ENCODE measurements around the gene PTPRT.
"Not testable (repeated sequence)": the region's sequence is repeated elsewhere in the genome, so short reads cannot be mapped to it uniquely, and the experiment has no call there.

The PTPRT gene

GRCh38 chr20:42218621-42219374 lies 970.9 kb downstream of the PTPRT start:
- Histone ChIP-seq H4K20me1 (ENCODE audit: low read depth, low read length) (no peaks in the 10 kb centered on the region), H3K79me2 (ENCODE audit: insufficient read depth, low read length) (no peaks in the 10 kb centered on the region), H3K27ac (ENCODE audit: low read depth, low read length) (no peak overlapping the region), H3K9ac (ENCODE audit: low read length) (no peak overlapping the region), H3K27me3 (ENCODE audit: low read length) (no peaks in the 10 kb centered on the region), H3K36me3 (ENCODE audit: low read length) (no peaks in the 10 kb centered on the region), H3K9me3 (ENCODE audit: insufficient read depth, low read length) (no peaks in the 10 kb centered on the region), H3F3A (ENCODE audit: insufficient read depth) (no peaks in the 10 kb centered on the region), H3K4me2 (ENCODE audit: low read depth, low read length, poor library complexity, severe bottlenecking) (no peak overlapping the region), H2AFZ (ENCODE audit: low read depth, low read length, severe bottlenecking) (no peak overlapping the region), H3K9me2 (replicated peaks; ENCODE audit: insufficient read depth, low read length) (no peaks in the 10 kb centered on the region), H3K4me3 (ENCODE audit: insufficient read depth, low read length, poor library complexity, severe bottlenecking) (no peak overlapping the region)
- TF ChIP-seq EZH2phosphoT487 (conservative IDR thresholded peaks at IDR 0.05; ENCODE audit: low read length) (no peak), CTCF (IDR thresholded peaks at IDR 0.05; ENCODE audit: insufficient read depth, low read length, poor library complexity, severe bottlenecking) (no peak)

GRCh38 chr20:42214074-42214473 lies 975.6 kb downstream of the PTPRT start:
- Histone ChIP-seq H3F3A (ENCODE audit: insufficient read depth) (no peaks in the 10 kb centered on the region), H3K79me2 (ENCODE audit: insufficient read depth, low read length) (no peaks in the 10 kb centered on the region), H4K20me1 (ENCODE audit: low read depth, low read length) (no peaks in the 10 kb centered on the region), H3K9me3 (ENCODE audit: insufficient read depth, low read length) (no peaks in the 10 kb centered on the region), H3K4me3 (ENCODE audit: insufficient read depth, low read length, poor library complexity, severe bottlenecking) (no peak overlapping the region), H3K27me3 (ENCODE audit: low read length) (no peaks in the 10 kb centered on the region), H3K4me2 (ENCODE audit: low read depth, low read length, poor library complexity, severe bottlenecking) (no peak overlapping the region), H2AFZ (ENCODE audit: low read depth, low read length, severe bottlenecking) (no peak overlapping the region), H3K36me3 (ENCODE audit: low read length) (no peaks in the 10 kb centered on the region), H3K9me2 (replicated peaks; ENCODE audit: insufficient read depth, low read length) (no peaks in the 10 kb centered on the region), H3K9ac (ENCODE audit: low read length) (no peak overlapping the region), H3K27ac (ENCODE audit: low read depth, low read length) (no peak overlapping the region)
- TF ChIP-seq EZH2phosphoT487 (conservative IDR thresholded peaks at IDR 0.05; ENCODE audit: low read length) (no peak), CTCF (IDR thresholded peaks at IDR 0.05; ENCODE audit: insufficient read depth, low read length, poor library complexity, severe bottlenecking) (no peak)

GRCh38 chr20:42212391-42212790 lies 977.3 kb downstream of the PTPRT start:
- Histone ChIP-seq H2AFZ (ENCODE audit: low read depth, low read length, severe bottlenecking) (no peak overlapping the region), H3K9me3 (ENCODE audit: insufficient read depth, low read length) (no peaks in the 10 kb centered on the region), H3K9ac (ENCODE audit: low read length) (no peak overlapping the region), H3K36me3 (ENCODE audit: low read length) (no peaks in the 10 kb centered on the region), H3K4me3 (ENCODE audit: insufficient read depth, low read length, poor library complexity, severe bottlenecking) (no peak overlapping the region), H3K79me2 (ENCODE audit: insufficient read depth, low read length) (no peaks in the 10 kb centered on the region), H4K20me1 (ENCODE audit: low read depth, low read length) (no peaks in the 10 kb centered on the region), H3K9me2 (replicated peaks; ENCODE audit: insufficient read depth, low read length) (no peaks in the 10 kb centered on the region), H3K27me3 (ENCODE audit: low read length) (no peaks in the 10 kb centered on the region), H3K4me2 (ENCODE audit: low read depth, low read length, poor library complexity, severe bottlenecking) (no peak overlapping the region), H3K27ac (ENCODE audit: low read depth, low read length) (no peak overlapping the region), H3F3A (ENCODE audit: insufficient read depth) (no peaks in the 10 kb centered on the region)
- TF ChIP-seq CTCF (IDR thresholded peaks at IDR 0.05; ENCODE audit: insufficient read depth, low read length, poor library complexity, severe bottlenecking), result no peak
- TF ChIP-seq EZH2phosphoT487 (conservative IDR thresholded peaks at IDR 0.05; ENCODE audit: low read length), result no peak

GRCh38 chr20:42206557-42206956 lies 983.1 kb downstream of the PTPRT start:
- not testable (repeated sequence) for H3K9ac ChIP-seq (ENCODE audit: low read length); H3K27ac ChIP-seq (ENCODE audit: low read depth, low read length); H3K4me3 ChIP-seq (ENCODE audit: insufficient read depth, low read length, poor library complexity, severe bottlenecking)

More at GRCh38 chr20:42206557-42206956, 983.1 kb downstream of the PTPRT start:
- H3K4me2 ChIP-seq (ENCODE audit: low read depth, low read length, poor library complexity, severe bottlenecking); H3K27me3 ChIP-seq (ENCODE audit: low read length); H2AFZ ChIP-seq (ENCODE audit: low read depth, low read length, severe bottlenecking); H4K20me1 ChIP-seq (ENCODE audit: low read depth, low read length); H3K9me3 ChIP-seq (ENCODE audit: insufficient read depth, low read length); H3K9me2 ChIP-seq (replicated peaks; ENCODE audit: insufficient read depth, low read length); H3F3A ChIP-seq (ENCODE audit: insufficient read depth); H3K79me2 ChIP-seq (ENCODE audit: insufficient read depth, low read length); H3K36me3 ChIP-seq (ENCODE audit: low read length): not testable (repeated sequence)

Data from SU-DHL-6 (cell line).